Measurements from ENCODE around the gene CIB4. TPM values are rescaled to one million over a fixed set of nuclear protein-coding genes. Genes with fewer than 3 reads are reported as not detected.

CIB4 gene
- polyA plus RNA-seq, 3 donors from 2014 or later, result not detected

Other genes with a start within 250 kb of the CIB4 start
- not detected for gene DRC1, start 239.4 kb downstream of the CIB4 start, polyA plus RNA-seq
- 1 to 10 TPM in 1 of 3 donors, under 1 TPM in 1, not detected in 1; 0.34 to 1.3 TPM for gene OTOF, start 163.2 kb downstream of the CIB4 start, polyA plus RNA-seq
- not detected for gene KCNK3, start 51.4 kb upstream of the CIB4 start, polyA plus RNA-seq
- 10 to 100 TPM in 1 of 3 donors, 1 to 10 TPM in 2; 6.6 to 13.7 (median 7.3) TPM for gene SLC35F6, start 122.9 kb upstream of the CIB4 start, polyA plus RNA-seq
- gene CENPA, start 144.7 kb upstream of the CIB4 start, polyA plus RNA-seq, result under 1 TPM in 2 of 3 donors, not detected in 1; 0.62 to 0.68 TPM
- not detected for gene DPYSL5, start 206.8 kb upstream of the CIB4 start, polyA plus RNA-seq

Measured in immature natural killer cell (primary cell).